Activated CD4-positive, alpha-beta T cell treated with anti-CD3 and anti-CD28 coated beads, Interleukin-2, amount 50 U/mL, for 24 hours (primary cell): ENCODE measurements around the gene PNKD.
"Not testable (repeated sequence)": the region's sequence is repeated elsewhere in the genome, so short reads cannot be mapped to it uniquely, and the experiment has no call there.

Experiments
- DNase-seq, 2 donors: peaks; one replicate each; pipeline ENCODE4 v3.0.0-alpha.2; 2020; ENCODE audit warnings: low read depth in 1 of 2, low spot score in 1 of 2

Gene PNKD

DNA sequence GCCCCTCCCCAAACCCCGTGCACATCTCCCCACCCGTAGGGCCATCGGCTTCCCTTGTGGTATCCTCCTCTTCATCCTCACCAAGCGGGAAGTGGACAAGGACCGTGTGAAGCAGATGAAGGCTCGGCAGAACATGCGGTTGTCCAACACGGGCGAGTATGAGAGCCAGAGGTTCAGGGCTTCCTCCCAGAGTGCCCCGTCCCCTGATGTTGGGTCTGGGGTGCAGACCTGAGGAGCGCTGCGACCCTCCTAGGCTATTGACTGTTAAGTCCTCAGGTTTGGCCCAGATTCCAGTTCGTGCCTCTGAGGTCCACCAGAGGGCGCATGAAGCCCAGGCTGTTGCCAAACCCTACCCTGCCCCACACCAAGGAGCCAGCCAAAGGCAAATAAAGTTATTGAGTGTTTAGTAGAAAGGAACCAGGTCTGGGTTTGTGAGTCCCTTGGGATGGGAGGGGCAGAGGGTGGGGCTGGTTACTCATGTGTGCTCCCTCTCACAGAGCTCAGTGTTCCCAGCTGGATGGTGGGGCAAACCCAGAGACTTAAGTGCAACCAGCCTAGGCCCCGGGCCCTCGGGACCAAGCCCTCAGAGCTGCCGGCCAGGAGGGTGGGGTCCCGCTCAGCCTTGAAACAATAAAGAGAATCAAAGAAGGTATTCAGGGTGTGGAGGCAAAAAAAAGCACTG lies 2.4 kb downstream of the PNKD start:
- peak; percentile 53 to 73 for DNase-seq

DNA sequence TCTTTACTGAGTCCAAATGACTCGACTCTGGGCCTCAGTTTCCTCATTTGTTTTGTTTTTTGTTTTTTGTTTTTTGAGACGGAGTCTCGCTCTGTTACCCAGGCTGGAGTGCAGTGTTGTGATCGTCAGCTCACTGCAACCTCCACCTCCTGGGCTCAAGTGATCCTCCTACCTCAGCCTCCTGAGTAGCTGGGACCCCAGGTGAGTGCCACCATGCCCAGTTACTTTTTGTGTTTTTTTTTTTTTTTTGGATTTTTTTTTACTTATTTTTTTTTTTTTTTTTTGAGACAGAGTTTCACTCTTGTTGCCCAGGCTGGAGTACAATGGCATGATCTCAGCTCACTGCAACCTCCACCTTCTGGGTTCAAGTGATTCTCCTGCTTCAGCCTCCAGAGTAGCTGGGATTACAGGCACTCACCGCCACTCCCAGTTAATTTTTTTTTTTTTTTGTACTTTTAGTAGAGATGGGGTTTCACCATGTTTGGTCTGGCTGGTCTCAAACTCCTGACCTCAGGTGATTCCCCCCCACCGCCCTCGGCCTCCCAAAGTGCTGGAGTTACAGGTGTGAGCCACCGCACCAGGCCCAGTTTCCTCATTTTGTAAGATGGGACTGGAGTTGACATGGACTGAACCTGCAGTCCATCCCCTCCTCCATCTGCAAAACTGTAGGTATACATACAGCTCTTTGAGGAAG lies 3.0 kb downstream of the PNKD start:
- DNase-seq, result not testable (repeated sequence)

DNA sequence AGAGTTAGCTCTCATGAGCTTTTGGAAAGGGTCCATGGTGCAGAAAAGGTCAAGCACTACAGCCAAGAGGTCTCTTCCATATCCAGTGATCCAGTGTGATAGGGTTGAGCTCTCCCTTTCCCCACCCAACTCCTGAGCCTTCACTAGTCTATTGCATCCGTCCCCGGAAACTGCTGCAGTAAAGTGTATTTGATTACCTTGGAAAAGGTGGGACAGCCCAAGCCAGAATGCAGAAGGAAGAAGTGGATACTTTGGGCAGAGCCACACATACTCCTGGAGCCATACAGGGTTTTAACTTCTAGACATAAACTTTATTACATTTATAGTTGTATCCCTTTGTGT lies 3.6 kb downstream of the PNKD start:
- no peak for DNase-seq

DNA sequence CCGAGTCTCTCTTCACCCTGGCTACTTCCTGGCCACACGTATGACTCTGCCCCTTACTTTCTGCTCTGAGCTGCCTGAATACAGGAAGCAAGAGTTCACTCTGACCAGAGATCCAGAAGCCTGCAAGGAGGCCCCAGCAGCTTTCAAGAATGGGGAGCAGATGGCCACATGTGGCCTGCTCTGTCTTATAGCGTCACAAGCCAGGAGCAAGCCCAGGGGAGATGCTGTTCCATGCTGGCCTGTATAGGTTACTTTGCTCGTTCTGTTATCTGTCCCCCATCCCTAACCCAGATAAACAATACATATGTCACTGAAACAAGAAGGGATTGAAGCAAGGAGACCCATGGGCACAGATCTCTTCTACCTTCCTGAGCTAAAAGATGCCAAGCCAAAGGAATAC lies 4.3 kb downstream of the PNKD start:
- no peak for DNase-seq

- DNase-seq, result no peak
Measured at GRCh38 chr2:218275371-218276072, 5.2 kb downstream of the PNKD start.

GRCh38 chr2:218276986-218277755 lies 6.9 kb downstream of the PNKD start:
- no peak for DNase-seq

- DNase-seq, result no peak
Measured at GRCh38 chr2:218277921-218278320, 7.6 kb downstream of the PNKD start.

DNA sequence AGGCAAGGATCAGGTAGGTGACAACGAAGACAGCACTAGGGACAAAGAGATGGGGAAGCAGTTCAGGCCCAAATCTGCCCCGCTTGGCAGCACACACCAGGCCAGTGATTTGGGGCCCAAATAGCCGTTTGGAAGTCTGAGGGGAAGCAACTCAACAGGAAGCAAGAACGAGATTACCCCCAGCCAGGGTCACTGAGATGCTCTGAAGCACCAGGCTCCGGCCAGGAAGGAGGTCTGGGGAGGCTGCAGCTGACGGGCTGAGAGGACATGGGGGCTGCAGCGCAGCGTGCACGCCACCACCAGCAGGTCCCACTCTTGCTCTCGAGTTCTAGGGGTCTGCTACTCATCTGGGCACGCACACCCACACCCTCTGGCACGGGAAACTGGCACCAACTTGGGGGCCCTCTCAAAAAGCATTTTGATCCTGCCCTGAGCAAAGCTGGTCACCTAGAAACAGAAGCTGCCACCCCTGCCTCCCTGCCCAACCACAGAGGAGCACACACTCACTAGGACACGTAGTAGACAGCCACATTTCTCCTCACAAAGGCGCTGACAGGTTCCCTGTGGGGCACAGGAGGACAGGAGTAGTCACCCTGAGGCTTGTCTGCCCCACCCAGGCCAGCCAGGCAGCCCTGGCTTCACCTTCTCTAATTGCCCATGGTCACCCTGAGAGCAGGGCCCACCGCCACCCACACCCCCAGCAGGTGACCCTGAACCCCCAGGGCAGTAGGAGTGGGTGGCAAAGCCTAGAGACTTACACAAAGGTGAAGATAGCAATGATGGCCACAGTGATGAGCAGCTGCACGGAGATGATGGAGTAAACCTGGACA lies 8.4 kb downstream of the PNKD start:
- DNase-seq, result no peak

GRCh38 chr2:218280260-218280870 lies 10.0 kb downstream of the PNKD start:
- no peak for DNase-seq

- no peak for DNase-seq
Measured at GRCh38 chr2:218281449-218281848, 11.1 kb downstream of the PNKD start.

- no peak for DNase-seq
Measured at GRCh38 chr2:218282173-218282991, 12.1 kb downstream of the PNKD start.

DNA sequence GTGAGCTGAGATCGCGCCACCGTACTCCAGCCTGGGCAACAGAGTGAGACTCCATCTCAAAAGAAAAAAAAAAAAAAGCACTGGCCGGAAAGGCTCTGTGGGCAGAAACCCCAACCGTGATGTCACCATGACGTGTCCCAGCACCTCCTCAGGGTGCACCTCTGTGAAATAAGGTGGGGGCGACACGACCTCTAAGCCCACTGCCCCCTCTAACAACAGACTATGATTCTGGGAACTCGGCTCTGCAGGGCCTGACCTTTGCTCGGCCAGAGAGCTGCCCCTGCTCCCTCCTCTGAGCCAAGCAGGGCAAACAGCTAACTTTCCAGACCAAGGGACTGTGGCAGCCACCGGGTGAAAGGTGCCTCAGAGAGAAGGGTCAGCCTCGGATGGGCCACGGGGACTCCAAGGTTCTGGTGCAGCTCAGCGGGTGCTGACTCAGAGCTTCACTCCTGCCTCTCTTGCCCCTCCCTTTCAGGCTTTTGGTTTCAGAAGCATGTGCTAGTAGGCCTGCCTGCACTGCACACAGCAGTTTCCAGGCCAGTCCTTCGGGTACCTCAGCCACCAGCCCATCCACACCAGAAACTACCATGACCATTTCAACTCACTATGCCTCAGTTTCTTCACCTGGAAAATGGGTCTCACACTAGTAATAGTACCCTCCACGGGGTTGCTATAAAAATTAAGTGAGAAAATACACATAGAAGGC lies 13.9 kb downstream of the PNKD start:
- DNase-seq, result peak in 1 of 2 donors; percentile 67

DNA sequence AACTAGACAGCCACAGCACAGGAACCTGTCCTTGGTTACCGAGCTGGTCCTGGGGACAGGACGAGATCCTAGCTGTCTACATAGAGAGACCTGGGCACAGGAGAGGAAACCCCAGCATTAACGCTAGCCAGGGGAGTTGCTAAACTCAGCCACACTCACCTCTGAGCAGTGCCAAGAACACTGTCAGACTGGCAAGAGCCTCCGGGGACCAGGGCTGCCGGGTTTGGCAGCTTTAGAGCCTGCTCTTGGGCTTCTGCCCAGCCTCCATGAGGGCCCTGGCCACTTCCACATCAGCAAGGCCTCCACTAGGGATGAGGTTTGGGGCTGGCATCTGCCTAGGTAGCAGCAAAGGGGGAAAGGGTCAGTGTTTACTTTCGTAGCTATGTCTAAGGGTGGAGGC lies 15.3 kb downstream of the PNKD start:
- DNase-seq, result no peak

- DNase-seq, result peak; percentile 58 to 76
Measured at GRCh38 chr2:218286570-218287459, 16.5 kb downstream of the PNKD start.

DNA sequence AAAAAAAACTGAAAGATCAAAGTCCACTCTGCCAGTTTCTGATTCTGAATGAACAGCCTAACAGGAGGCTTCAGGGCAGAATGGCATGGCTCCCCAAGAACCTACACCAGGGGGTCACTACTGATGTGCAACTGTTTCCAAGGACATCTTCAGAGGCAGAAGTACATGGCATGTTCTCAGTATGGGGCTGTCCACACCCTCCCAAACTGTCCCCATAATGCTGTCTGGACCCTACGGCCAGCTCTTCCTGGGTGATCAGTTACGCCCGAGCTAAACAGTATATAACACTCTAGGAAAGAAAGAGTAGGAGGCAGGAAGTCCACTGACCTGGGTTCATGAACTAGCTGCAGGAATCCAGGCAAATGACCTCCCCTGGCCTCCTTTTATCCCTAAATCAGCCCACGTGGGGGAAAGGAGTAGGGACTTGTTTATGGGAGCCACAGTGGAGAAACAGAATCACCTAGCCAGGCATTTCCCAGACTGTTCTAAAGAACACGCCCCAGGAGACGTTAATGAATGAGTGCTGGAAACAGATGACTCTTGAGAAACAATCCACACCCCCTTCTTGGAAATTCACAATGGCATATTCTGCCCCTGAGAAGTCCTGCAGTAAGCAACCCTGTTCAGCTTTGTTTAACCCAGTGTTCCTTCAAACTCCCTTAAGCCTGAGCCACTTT lies 19.5 kb downstream of the PNKD start:
- no peak for DNase-seq

DNA sequence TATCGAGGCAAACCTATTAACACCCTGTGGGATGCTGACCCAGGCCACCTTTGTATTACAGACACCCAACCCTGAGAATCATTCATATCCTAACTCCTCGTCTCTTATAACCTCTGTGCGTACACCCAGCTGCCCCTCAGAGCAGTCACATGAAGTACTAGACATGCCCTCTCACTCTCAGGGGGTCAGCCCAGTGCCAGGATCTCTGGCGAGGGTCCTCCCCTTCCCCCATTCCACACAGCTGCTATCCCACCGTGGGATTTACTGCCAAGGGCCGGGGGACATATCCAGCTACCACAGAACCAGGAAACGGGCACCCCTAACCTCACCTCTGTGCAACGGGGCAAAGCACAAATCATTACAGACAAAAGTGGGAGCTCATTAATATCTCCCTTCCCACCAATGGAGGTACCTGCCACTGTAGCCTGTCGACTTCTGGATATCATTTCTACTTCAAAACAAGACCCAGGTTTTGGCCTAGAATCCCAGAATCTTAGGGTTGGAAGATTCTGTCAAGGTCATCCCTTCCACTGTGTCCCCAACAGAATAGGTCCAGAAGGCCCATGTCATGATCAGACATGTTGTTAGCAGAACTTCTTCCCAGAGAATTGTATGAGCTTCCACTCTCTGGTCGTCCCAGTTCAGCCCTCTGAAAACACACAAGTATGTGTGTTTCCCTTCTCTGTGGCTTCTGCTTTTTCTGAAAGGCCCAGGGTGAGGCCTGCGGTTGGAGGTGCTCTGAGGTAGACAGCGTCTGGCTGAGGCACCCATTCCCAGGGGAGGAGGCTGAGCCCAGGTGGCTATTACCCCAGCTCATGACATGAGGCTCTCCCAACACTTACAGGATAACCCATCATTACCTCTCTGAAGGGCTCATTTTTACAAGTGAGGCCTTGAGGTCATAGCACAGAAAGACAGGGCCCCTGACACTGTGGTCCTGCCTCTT lies 20.3 kb downstream of the PNKD start:
- no peak for DNase-seq
